Memory B cell (primary cell): ENCODE results near the gene ADGRV1.
"Not testable (repeated sequence)": the region's sequence is repeated elsewhere in the genome, so short reads cannot be mapped to it uniquely, and the experiment has no call there.

Experiments
- ATAC-seq: fragments of 150-1000 bp; cut with Tn5 transposase; 2 replicates; pipeline ENCODE4 v1.10.0; 2021; ENCODE audit warnings: low read depth, mild to moderate bottlenecking, moderate library complexity
- DNase-seq, 2 donors: peaks; one replicate each; pipeline ENCODE4 v3.0.0; 2022; ENCODE audit warnings: low spot score in 2 of 2
- H3K27ac Mint-ChIP-seq: one replicate; pipeline ENCODE4 v1.8.0; 2022; ENCODE audit warnings: mild to moderate bottlenecking, moderate library complexity, mixed read lengths
- H3K27me3 Mint-ChIP-seq: one replicate; pipeline ENCODE4 v1.8.0; 2022; ENCODE audit warnings: mixed read lengths
- H3K36me3 Mint-ChIP-seq: one replicate; pipeline ENCODE4 v1.8.0; 2022; ENCODE audit warnings: mild to moderate bottlenecking, mixed read lengths
- H3K4me1 Mint-ChIP-seq: one replicate; pipeline ENCODE4 v1.8.0; 2022; ENCODE audit warnings: mixed read lengths
- H3K4me3 Mint-ChIP-seq: one replicate; pipeline ENCODE4 v1.8.0; 2022; ENCODE audit warnings: mild to moderate bottlenecking, moderate library complexity, mixed read lengths
- H3K9me3 Mint-ChIP-seq: one replicate; pipeline ENCODE4 v1.8.0; 2022; ENCODE audit warnings: mixed read lengths

Gene ADGRV1

GRCh38 chr5:91025449-91025848 lies 466.9 kb downstream of the ADGRV1 start:
- H3K36me3 Mint-ChIP-seq = no peaks in the 10 kb centered on the region
- no peak overlapping the region for H3K4me3 Mint-ChIP-seq
- ATAC-seq (no peak), DNase-seq (no peak)
- H3K27me3 Mint-ChIP-seq = peaks cover 3% of the 10 kb centered on the region
- no peak overlapping the region for H3K27ac Mint-ChIP-seq
- H3K9me3 Mint-ChIP-seq = no peaks in the 10 kb centered on the region
- no peaks in the 10 kb centered on the region for H3K4me1 Mint-ChIP-seq

- H3K9me3 Mint-ChIP-seq = no peaks in the 10 kb centered on the region
- no peak overlapping the region for H3K4me3 Mint-ChIP-seq
- peaks cover 3% of the 10 kb centered on the region for H3K27me3 Mint-ChIP-seq
- no peaks in the 10 kb centered on the region for H3K36me3 Mint-ChIP-seq
- ATAC-seq (no peak), DNase-seq (no peak)
- no peaks in the 10 kb centered on the region for H3K4me1 Mint-ChIP-seq
- no peak overlapping the region for H3K27ac Mint-ChIP-seq
Observed at GRCh38 chr5:91025956-91026355, 467.4 kb downstream of the ADGRV1 start.

- no peak overlapping the region for H3K27ac Mint-ChIP-seq
Observed at GRCh38 chr5:91026466-91026865, 467.9 kb downstream of the ADGRV1 start.

GRCh38 chr5:91027405-91028139 lies 469.0 kb downstream of the ADGRV1 start:
- H3K9me3 Mint-ChIP-seq = no peaks in the 10 kb centered on the region
- peaks cover 3% of the 10 kb centered on the region for H3K27me3 Mint-ChIP-seq
- no peak overlapping the region for H3K27ac Mint-ChIP-seq
- no peak overlapping the region for H3K4me3 Mint-ChIP-seq
- ATAC-seq = no peak
- no peak for DNase-seq
- H3K36me3 Mint-ChIP-seq = no peaks in the 10 kb centered on the region
- H3K4me1 Mint-ChIP-seq = no peaks in the 10 kb centered on the region

More at GRCh38 chr5:91026466-91026865, 467.9 kb downstream of the ADGRV1 start:
- ATAC-seq (no peak), DNase-seq (no peak)
- H3K36me3 Mint-ChIP-seq = no peaks in the 10 kb centered on the region
- peaks cover 3% of the 10 kb centered on the region for H3K27me3 Mint-ChIP-seq
- H3K9me3 Mint-ChIP-seq = no peaks in the 10 kb centered on the region
- no peak overlapping the region for H3K4me3 Mint-ChIP-seq
- no peaks in the 10 kb centered on the region for H3K4me1 Mint-ChIP-seq

GRCh38 chr5:91028499-91028956 lies 469.9 kb downstream of the ADGRV1 start:
- Mint-ChIP-seq H3K36me3 (no peaks in the 10 kb centered on the region), H3K27me3 (peaks cover 3% of the 10 kb centered on the region), H3K4me3 (no peak overlapping the region), H3K4me1 (no peaks in the 10 kb centered on the region), H3K27ac (no peak overlapping the region), H3K9me3 (no peaks in the 10 kb centered on the region)
- no peak for ATAC-seq
- no peak for DNase-seq

- Mint-ChIP-seq H3K4me3 (no peak overlapping the region), H3K27me3 (no peaks in the 10 kb centered on the region), H3K9me3 (no peaks in the 10 kb centered on the region), H3K27ac (no peak overlapping the region), H3K36me3 (no peaks in the 10 kb centered on the region), H3K4me1 (no peaks in the 10 kb centered on the region)
- DNase-seq = no peak
- no peak for ATAC-seq
Observed at GRCh38 chr5:91030521-91031401, 472.2 kb downstream of the ADGRV1 start.

- Mint-ChIP-seq H3K27me3 (no peaks in the 10 kb centered on the region), H3K9me3 (no peaks in the 10 kb centered on the region), H3K36me3 (no peaks in the 10 kb centered on the region), H3K4me3 (no peak overlapping the region), H3K4me1 (no peaks in the 10 kb centered on the region), H3K27ac (no peak overlapping the region)
- ATAC-seq (no peak), DNase-seq (no peak)
Observed at GRCh38 chr5:91031402-91031752, 472.8 kb downstream of the ADGRV1 start.

- Mint-ChIP-seq H3K27ac (no peak overlapping the region), H3K27me3 (no peaks in the 10 kb centered on the region), H3K9me3 (no peaks in the 10 kb centered on the region), H3K4me3 (no peak overlapping the region), H3K36me3 (no peaks in the 10 kb centered on the region), H3K4me1 (no peaks in the 10 kb centered on the region)
- ATAC-seq (no peak), DNase-seq (no peak)
Observed at GRCh38 chr5:91032125-91032524, 473.5 kb downstream of the ADGRV1 start.

- Mint-ChIP-seq H3K27me3 (no peaks in the 10 kb centered on the region), H3K27ac (no peak overlapping the region), H3K4me1 (no peaks in the 10 kb centered on the region), H3K36me3 (no peaks in the 10 kb centered on the region), H3K9me3 (no peaks in the 10 kb centered on the region), H3K4me3 (no peak overlapping the region)
- ATAC-seq (no peak), DNase-seq (no peak)
Observed at GRCh38 chr5:91033370-91033769, 474.8 kb downstream of the ADGRV1 start.

GRCh38 chr5:91038180-91038808 lies 479.7 kb downstream of the ADGRV1 start:
- DNase-seq = no peak
- Mint-ChIP-seq H3K4me3 (no peak overlapping the region), H3K36me3 (no peaks in the 10 kb centered on the region), H3K27ac (no peak overlapping the region), H3K4me1 (no peaks in the 10 kb centered on the region), H3K27me3 (no peaks in the 10 kb centered on the region), H3K9me3 (no peaks in the 10 kb centered on the region)
- ATAC-seq = no peak

GRCh38 chr5:91041132-91041531 lies 482.5 kb downstream of the ADGRV1 start:
- H3K27ac Mint-ChIP-seq, H3K4me3 Mint-ChIP-seq, H3K4me1 Mint-ChIP-seq, H3K36me3 Mint-ChIP-seq, DNase-seq, ATAC-seq, H3K9me3 Mint-ChIP-seq, H3K27me3 Mint-ChIP-seq: not testable (repeated sequence)

GRCh38 chr5:91042247-91042935 lies 483.8 kb downstream of the ADGRV1 start:
- no peaks in the 10 kb centered on the region for H3K9me3 Mint-ChIP-seq
- H3K4me1 Mint-ChIP-seq = no peaks in the 10 kb centered on the region
- DNase-seq = no peak
- H3K4me3 Mint-ChIP-seq = no peak overlapping the region
- H3K36me3 Mint-ChIP-seq = no peaks in the 10 kb centered on the region
- peaks cover 2% of the 10 kb centered on the region for H3K27me3 Mint-ChIP-seq
- no peak for ATAC-seq
- H3K27ac Mint-ChIP-seq = no peak overlapping the region

- no peaks in the 10 kb centered on the region for H3K36me3 Mint-ChIP-seq
- ATAC-seq = no peak
- no peaks in the 10 kb centered on the region for H3K4me1 Mint-ChIP-seq
- no peaks in the 10 kb centered on the region for H3K9me3 Mint-ChIP-seq
- peaks cover 2% of the 10 kb centered on the region for H3K27me3 Mint-ChIP-seq
- no peak overlapping the region for H3K27ac Mint-ChIP-seq
- no peak overlapping the region for H3K4me3 Mint-ChIP-seq
- DNase-seq = no peak
Observed at GRCh38 chr5:91042936-91043255, 484.3 kb downstream of the ADGRV1 start.

- no peak for ATAC-seq
- DNase-seq = no peak
- Mint-ChIP-seq H3K4me3 (no peak overlapping the region), H3K27me3 (peaks cover 2% of the 10 kb centered on the region), H3K4me1 (no peaks in the 10 kb centered on the region), H3K27ac (no peak overlapping the region), H3K36me3 (no peaks in the 10 kb centered on the region), H3K9me3 (no peaks in the 10 kb centered on the region)
Observed at GRCh38 chr5:91048073-91048472, 489.5 kb downstream of the ADGRV1 start.
